KMS-11 (cell line): ENCODE data around the gene EFR3B.

Experiments used
- H2AFZ ChIP-seq: fragments of 200-600 bp; sonication (generic); 2 replicates; pipeline ENCODE4 v1.6.1; 2016; ENCODE audit warnings: antibody characterized with exemption, mixed run types, low read depth
- H3K27ac ChIP-seq: fragments of 200-600 bp; sonication (generic); 2 replicates; pipeline ENCODE4 v1.6.1; 2016; ENCODE audit warnings: mild to moderate bottlenecking, mixed run types
- H3K27me3 ChIP-seq: fragments of 200-600 bp; sonication (generic); 2 replicates; pipeline ENCODE4 v1.6.1; 2017; ENCODE audit warnings: mild to moderate bottlenecking, low read depth, mixed run types, moderate library complexity; ENCODE audit not compliant: insufficient read depth
- H3K36me3 ChIP-seq: fragments of 200-600 bp; sonication (generic); 2 replicates; pipeline ENCODE4 v1.6.1; 2017; ENCODE audit warnings: mild to moderate bottlenecking, mixed run types; ENCODE audit not compliant: insufficient read depth
- H3K4me1 ChIP-seq: fragments of 200-600 bp; sonication (generic); 2 replicates; pipeline ENCODE4 v1.6.1; 2016; ENCODE audit warnings: mild to moderate bottlenecking, low read depth, mixed run types; ENCODE audit not compliant: poor library complexity, severe bottlenecking
- H3K4me2 ChIP-seq: fragments of 200-600 bp; sonication (generic); 2 replicates; pipeline ENCODE4 v1.7.0; 2016; ENCODE audit warnings: mild to moderate bottlenecking, mixed run types
- H3K4me3 ChIP-seq: fragments of 200-600 bp; sonication (generic); IDR thresholded peaks from 2 replicates; pipeline ENCODE4 v1.6.1; 2017; ENCODE audit warnings: low read depth, low read length, mixed read lengths; ENCODE audit not compliant: insufficient read depth
- H3K79me2 ChIP-seq: fragments of 200-600 bp; sonication (generic); 2 replicates; pipeline ENCODE4 v1.6.1; 2016; ENCODE audit warnings: low read depth, mixed run types; ENCODE audit not compliant: insufficient read depth
- H3K9ac ChIP-seq: fragments of 200-600 bp; sonication (generic); 2 replicates; pipeline ENCODE4 v1.6.1; 2016; ENCODE audit warnings: mild to moderate bottlenecking, mixed run types
- H4K20me1 ChIP-seq: fragments of 200-600 bp; sonication (generic); 2 replicates; pipeline ENCODE4 v1.6.1; 2016; ENCODE audit warnings: mild to moderate bottlenecking, mixed run types; ENCODE audit not compliant: insufficient read depth
- CTCF ChIP-seq: fragments of 200-600 bp; sonication (generic); conservative IDR thresholded peaks from 2 replicates; pipeline ENCODE4 v1.6.1; 2017; ENCODE audit warnings: low read depth, mild to moderate bottlenecking, antibody characterized with exemption, low read length, moderate library complexity, mixed read lengths

The EFR3B gene

DNA sequence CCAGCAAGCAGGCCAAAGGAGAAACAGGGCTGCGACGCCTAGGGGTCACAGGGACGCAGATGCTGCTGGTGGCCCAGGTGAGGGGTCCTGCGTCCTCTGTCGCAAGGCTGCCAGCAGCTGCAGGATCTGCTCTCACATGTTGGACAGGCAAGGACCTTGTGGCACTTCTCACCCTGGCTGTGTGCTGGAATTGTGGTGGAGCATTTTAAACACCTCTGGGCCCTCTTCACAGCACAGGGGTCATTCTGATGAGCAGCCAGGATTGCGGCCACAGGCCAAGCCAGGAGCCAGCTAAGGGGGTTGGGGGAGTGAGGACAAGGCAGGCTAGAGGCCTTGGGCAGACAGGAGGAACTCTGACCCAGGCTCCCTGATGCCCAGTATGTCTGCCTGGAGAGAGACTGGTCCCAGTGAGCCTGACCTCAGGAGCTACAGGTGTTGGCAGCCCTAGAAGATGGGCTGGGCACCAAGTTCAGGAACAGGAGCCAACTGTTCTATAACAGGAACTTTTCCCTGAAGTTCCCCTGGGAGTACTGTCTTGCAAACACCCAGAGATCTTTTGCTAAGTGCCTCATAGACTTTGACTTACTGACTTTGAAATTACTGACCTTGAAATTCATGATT lies 40.2 kb downstream of the EFR3B start:
- Histone ChIP-seq H2AFZ (no peak overlapping the region), H3K4me2 (no peak overlapping the region), H3K27me3 (no peaks in the 10 kb centered on the region), H3K79me2 (no peaks in the 10 kb centered on the region), H3K36me3 (no peaks in the 10 kb centered on the region), H3K27ac (no peak overlapping the region), H3K9ac (no peak overlapping the region), H3K4me1 (no peaks in the 10 kb centered on the region), H3K4me3 (no peak overlapping the region), H4K20me1 (no peaks in the 10 kb centered on the region)
- no peak for TF ChIP-seq CTCF

DNA sequence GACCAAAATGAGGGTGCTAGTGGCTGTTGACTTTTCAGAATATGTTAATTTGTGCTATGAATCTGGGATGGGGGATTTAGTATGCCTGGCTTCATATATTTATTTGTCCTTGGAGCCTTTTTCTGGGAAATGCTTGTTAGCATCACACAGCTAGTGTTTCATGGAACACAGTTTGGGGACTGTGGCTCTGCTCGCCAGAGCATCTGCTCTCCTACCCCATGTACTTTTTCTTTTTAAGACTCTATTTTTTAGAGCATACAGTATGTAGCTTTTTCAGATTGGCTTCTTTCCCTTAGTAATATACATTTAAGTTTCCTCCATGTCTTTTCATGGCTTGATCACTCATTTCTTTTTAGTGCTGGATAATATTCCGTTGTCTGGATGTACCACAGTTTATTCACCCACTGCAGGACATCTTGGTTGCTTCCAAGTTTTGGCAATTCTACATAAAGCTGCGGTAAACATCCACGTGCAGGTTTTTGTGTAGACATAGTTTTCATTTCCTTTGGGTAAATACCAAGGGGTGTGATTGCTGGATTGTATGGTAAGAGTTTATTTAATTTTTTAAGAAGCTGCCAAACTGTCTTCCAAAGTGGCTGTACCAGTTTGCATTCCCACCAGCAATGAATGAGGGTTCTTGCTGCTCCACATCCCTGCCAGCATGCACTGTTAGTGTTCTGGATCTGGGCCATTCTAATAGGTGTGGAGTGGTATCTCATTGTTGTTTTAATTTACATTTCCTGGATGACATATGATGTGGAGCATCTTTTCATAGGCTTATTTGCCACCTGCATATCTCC lies 44.1 kb downstream of the EFR3B start:
- Histone ChIP-seq H4K20me1 (no peaks in the 10 kb centered on the region), H3K36me3 (no peaks in the 10 kb centered on the region), H3K27me3 (no peaks in the 10 kb centered on the region), H3K9ac (no peak overlapping the region), H3K4me2 (no peak overlapping the region), H2AFZ (no peak overlapping the region), H3K27ac (no peak overlapping the region), H3K4me3 (no peak overlapping the region), H3K79me2 (no peaks in the 10 kb centered on the region), H3K4me1 (no peaks in the 10 kb centered on the region)
- TF ChIP-seq CTCF, result no peak

- H3K36me3 ChIP-seq, result no peaks in the 10 kb centered on the region
- H3K4me2 ChIP-seq, result no peak overlapping the region
- no peaks in the 10 kb centered on the region for H3K79me2 ChIP-seq
- no peak overlapping the region for H3K4me3 ChIP-seq
- H3K9ac ChIP-seq, result no peak overlapping the region
- H3K4me1 ChIP-seq, result no peaks in the 10 kb centered on the region
- H2AFZ ChIP-seq, result no peak overlapping the region
- H4K20me1 ChIP-seq, result no peaks in the 10 kb centered on the region
- H3K27me3 ChIP-seq, result no peaks in the 10 kb centered on the region
- no peak for TF ChIP-seq CTCF
- no peak overlapping the region for H3K27ac ChIP-seq
Measured at GRCh38 chr2:25088817-25089516, 47.1 kb downstream of the EFR3B start.

GRCh38 chr2:25089605-25090315 lies 47.9 kb downstream of the EFR3B start:
- Histone ChIP-seq H4K20me1 (no peaks in the 10 kb centered on the region), H3K27ac (no peak overlapping the region), H3K79me2 (no peaks in the 10 kb centered on the region), H3K27me3 (no peaks in the 10 kb centered on the region), H3K4me2 (no peak overlapping the region), H3K4me1 (no peaks in the 10 kb centered on the region), H3K4me3 (no peak overlapping the region), H2AFZ (no peak overlapping the region), H3K36me3 (no peaks in the 10 kb centered on the region), H3K9ac (no peak overlapping the region)
- TF ChIP-seq CTCF, result no peak
